ENCODE measurements around the gene COL12A1. TPM values are rescaled to one million over a fixed set of nuclear protein-coding genes. Genes with fewer than 3 reads are reported as not detected.

The COL12A1 gene
- total and polyA plus RNA-seq, 8 donors: 1.2 to 19.3 (median 3.5) TPM

- intact Hi-C loops (cut with DNase I): loop anchor here in 1 of 3 donors (5.0 kb wide), 1 partner anchor 1464 kb away; no protein-coding TSS in a partner anchor
- H3K36me3 ChIP-seq: no peaks in the 10 kb centered on the region
- H3K27me3 ChIP-seq: peaks cover 0 to 9% (median 0%) of the 10 kb centered on the region in 4 donors
- DNase-seq: peak in 2 of 6 donors; percentile 35 to 50
- peaks cover 0 to 6% (median 0%) of the 10 kb centered on the region in 3 donors for H3K4me1 ChIP-seq
- TF ChIP-seq, protein P1, sequence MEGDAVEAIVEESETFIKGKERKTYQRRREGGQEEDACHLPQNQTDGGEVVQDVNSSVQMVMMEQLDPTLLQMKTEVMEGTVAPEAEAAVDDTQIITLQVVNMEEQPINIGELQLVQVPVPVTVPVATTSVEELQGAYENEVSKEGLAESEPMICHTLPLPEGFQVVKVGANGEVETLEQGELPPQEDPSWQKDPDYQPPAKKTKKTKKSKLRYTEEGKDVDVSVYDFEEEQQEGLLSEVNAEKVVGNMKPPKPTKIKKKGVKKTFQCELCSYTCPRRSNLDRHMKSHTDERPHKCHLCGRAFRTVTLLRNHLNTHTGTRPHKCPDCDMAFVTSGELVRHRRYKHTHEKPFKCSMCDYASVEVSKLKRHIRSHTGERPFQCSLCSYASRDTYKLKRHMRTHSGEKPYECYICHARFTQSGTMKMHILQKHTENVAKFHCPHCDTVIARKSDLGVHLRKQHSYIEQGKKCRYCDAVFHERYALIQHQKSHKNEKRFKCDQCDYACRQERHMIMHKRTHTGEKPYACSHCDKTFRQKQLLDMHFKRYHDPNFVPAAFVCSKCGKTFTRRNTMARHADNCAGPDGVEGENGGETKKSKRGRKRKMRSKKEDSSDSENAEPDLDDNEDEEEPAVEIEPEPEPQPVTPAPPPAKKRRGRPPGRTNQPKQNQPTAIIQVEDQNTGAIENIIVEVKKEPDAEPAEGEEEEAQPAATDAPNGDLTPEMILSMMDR (IDR thresholded peaks at IDR 0.05): peak; percentile 56 to 75 (median 68)
- no peaks in the 10 kb centered on the region for H3K9me3 ChIP-seq
- ATAC-seq: peak in 2 of 4 donors; percentile 29 to 34
- no peak overlapping the region for H3K4me3 ChIP-seq
- H3K27ac ChIP-seq: no peak overlapping the region
- FAIRE-seq: peak; percentile 82
- 20 to 21% methylated on average over 10 of the region's 10 CpGs for WGBS, 2 donors
These were observed 5.3 kb upstream of the COL12A1 start for GRCh38 chr6:75210885-75211739.

DNA sequence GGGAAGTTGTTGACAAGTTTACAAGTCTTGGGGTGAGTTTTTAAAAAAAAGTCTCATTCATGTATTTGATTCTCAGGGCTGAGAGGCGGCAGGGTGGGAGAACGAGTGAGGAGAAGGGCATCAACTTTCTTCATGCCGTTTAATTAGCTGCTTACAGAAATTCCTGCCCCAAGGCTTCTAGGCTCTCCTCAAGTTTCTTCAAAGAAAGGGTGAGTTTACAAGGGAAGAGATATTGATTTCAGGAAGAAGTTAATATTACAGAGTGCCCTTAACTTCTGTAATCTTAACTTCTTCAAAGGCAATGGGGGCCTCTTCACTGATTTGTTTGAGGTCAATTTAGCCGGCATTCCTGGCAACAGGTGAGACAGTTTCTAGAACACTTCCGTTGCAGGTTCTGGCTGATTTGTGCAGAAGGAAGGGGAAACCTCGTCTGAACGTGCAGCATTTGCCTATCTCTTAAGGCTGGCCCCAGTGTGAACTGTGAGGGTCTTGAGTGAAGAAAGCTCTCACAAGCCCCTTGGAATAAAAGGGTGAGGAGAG is 3.4 kb upstream of the COL12A1 start:
- Histone ChIP-seq H3K9me3 (no peaks in the 10 kb centered on the region), H3K36me3 (no peaks in the 10 kb centered on the region), H3K4me1 (peaks cover 0 to 18% (median 6%) of the 10 kb centered on the region in 3 donors), H3K4me3 (no peak overlapping the region), H3K27me3 (peaks cover 0 to 25% (median 0%) of the 10 kb centered on the region in 4 donors), H3K27ac (no peak overlapping the region)
- intact Hi-C loops (cut with DNase I): loop anchor here in 2 of 3 donors (5.0 to 10.0 kb wide), 4 partner anchors 804 to 1484 kb away; no protein-coding TSS in a partner anchor
- 22 to 23% methylated on average over 7 of the region's 7 CpGs for WGBS, 2 donors
- ATAC-seq (no peak), FAIRE-seq (no peak), DNase-seq (no peak)
- TF ChIP-seq, protein P1 (IDR thresholded peaks at IDR 0.05): no peak

DNA sequence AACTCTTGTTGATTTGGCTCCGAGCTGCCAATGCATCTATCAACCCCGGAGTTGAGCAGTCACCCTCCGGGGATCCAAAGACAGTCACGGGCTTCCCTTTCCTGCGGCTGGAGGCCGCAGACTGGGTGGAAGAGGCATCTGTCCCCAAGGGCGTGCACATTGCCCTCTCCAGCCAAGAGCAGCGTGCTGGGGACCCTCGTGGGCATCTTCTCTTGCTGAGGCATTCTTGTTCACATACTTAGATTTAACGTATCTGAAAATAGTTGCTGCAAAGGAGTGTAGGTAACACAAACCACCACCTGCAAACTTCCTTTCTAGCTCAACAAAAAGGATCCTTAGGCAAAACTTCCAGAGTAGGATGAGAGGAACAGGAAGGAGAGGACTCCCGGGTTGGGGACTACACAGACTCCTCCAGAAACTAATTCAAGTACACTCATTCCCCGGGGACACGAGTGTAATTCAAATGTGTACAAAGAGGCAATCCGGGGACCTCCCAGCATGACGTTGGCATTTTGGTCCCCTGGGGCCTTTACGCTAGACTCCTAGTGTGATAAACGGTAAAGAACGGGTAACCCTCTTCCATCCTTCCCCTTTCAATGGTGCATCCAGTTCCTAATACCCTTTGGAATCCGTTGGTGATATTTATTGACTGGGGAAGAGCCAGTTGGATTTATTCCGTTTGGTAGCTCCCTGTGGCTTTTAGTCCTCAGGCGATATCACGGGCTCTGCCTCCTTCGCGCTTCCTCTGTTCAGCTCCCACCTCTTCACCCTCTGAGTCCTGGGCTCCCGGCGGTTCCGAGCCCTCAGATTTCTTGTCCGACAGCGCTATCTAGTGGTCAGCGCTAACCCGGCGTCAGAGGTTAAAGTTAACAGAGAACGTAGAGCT is 2.7 kb upstream of the COL12A1 start:
- DNase-seq: peak; percentile 67 to 89 (median 85)
- TF ChIP-seq, protein P1 (IDR thresholded peaks at IDR 0.05): peak; percentile 66 to 84 (median 80)
- H3K4me3 ChIP-seq: peak overlapping the region in 1 of 4 donors; percentile 26
- no peaks in the 10 kb centered on the region for H3K9me3 ChIP-seq
- intact Hi-C loops (cut with DNase I): loop anchor here in 2 of 3 donors (5.0 to 10.0 kb wide), 4 partner anchors 804 to 1484 kb away; no protein-coding TSS in a partner anchor
- peaks cover 0 to 18% (median 6%) of the 10 kb centered on the region in 3 donors for H3K4me1 ChIP-seq
- ATAC-seq: peak; percentile 77 to 83 (median 83)
- H3K27ac ChIP-seq: no peak overlapping the region
- no peaks in the 10 kb centered on the region for H3K36me3 ChIP-seq
- WGBS, 2 donors: 5 to 8% methylated on average over 33 of the region's 33 CpGs
- peaks cover 0 to 25% (median 0%) of the 10 kb centered on the region in 4 donors for H3K27me3 ChIP-seq
- peak; percentile 41 for FAIRE-seq

GRCh38 chr6:75206576-75207342 is 906 bp upstream of the COL12A1 start:
- Histone ChIP-seq H3K27me3 (peaks cover 0 to 25% (median 0%) of the 10 kb centered on the region in 4 donors), H3K36me3 (no peaks in the 10 kb centered on the region), H3K4me1 (peaks cover 0 to 18% (median 6%) of the 10 kb centered on the region in 3 donors), H3K27ac (no peak overlapping the region), H3K9me3 (no peaks in the 10 kb centered on the region), H3K4me3 (peak overlapping the region in 3 of 4 donors; percentile 7 to 45 (median 34))
- FAIRE-seq (no peak), ATAC-seq (no peak), DNase-seq (peak in 2 of 6 donors; percentile 58 to 60)
- intact Hi-C loops (cut with DNase I): loop anchor here in 2 of 3 donors (5.0 to 10.0 kb wide), 4 partner anchors 802 to 1482 kb away; no protein-coding TSS in a partner anchor
- TF ChIP-seq, protein P1 (IDR thresholded peaks at IDR 0.05): no peak
- 16% methylated on average over 35 of the region's 35 CpGs for WGBS, 2 donors
